Natural killer cell (primary cell): ENCODE measurements around the gene BSN. TPM values are rescaled to one million over a fixed set of nuclear protein-coding genes. Genes with fewer than 3 reads are reported as not detected.

ENCODE experiments used
- ATAC-seq, 3 donors: fragments of 150-1000 bp in 2 of 3; fragments of 200-7000 bp in 1 of 3; cut with Tn5 transposase; 1 replicate in 1 of 3; 2 replicates in 2 of 3; pipeline ENCODE4 v1.10.0; 2021; ENCODE audit warnings: mild to moderate bottlenecking in 2 of 3, moderate library complexity in 2 of 3
- DNase-seq, 2 donors: peaks; one replicate each; pipeline versions ENCODE4 v3.0.0 to v3.0.0-alpha.2; 2013 to 2021; ENCODE audit warnings: mixed read lengths in 1 of 2
- H3K27ac ChIP-seq: one replicate; pipeline ENCODE4 v1.5.1; 2013; ENCODE audit warnings: mild to moderate bottlenecking, low read length
- H3K27me3 ChIP-seq: one replicate; pipeline ENCODE4 v1.6.1; 2013; ENCODE audit warnings: low read length; ENCODE audit not compliant: control insufficient read depth, insufficient read depth
- H3K36me3 ChIP-seq: one replicate; pipeline ENCODE4 v1.6.1; 2013; ENCODE audit warnings: low read length; ENCODE audit not compliant: control insufficient read depth, insufficient read depth
- H3K4me1 ChIP-seq: one replicate; pipeline ENCODE4 v1.6.1; 2013; ENCODE audit warnings: low read length; ENCODE audit not compliant: control insufficient read depth, insufficient read depth
- H3K4me3 ChIP-seq: one replicate; pipeline ENCODE4 v1.5.1; 2013; ENCODE audit warnings: low read length
- H3K9me3 ChIP-seq: one replicate; pipeline ENCODE4 v1.6.1; 2013; ENCODE audit warnings: low read length; ENCODE audit not compliant: control insufficient read depth, insufficient read depth
- H3K27ac Mint-ChIP-seq, 2 donors: one replicate each; pipeline ENCODE4 v1.8.0; 2022; ENCODE audit warnings: mild to moderate bottlenecking in 2 of 2, mixed read lengths in 2 of 2, moderate library complexity in 1 of 2
- H3K27me3 Mint-ChIP-seq, 2 donors: one replicate each; pipeline ENCODE4 v1.8.0; 2022; ENCODE audit warnings: low read depth in 2 of 2, mixed read lengths in 2 of 2
- H3K36me3 Mint-ChIP-seq: one replicate; pipeline ENCODE4 v1.8.0; 2022; ENCODE audit warnings: mixed read lengths
- H3K4me1 Mint-ChIP-seq, 2 donors: one replicate each; pipeline ENCODE4 v1.8.0; 2022; ENCODE audit warnings: mixed read lengths in 2 of 2
- H3K4me3 Mint-ChIP-seq: one replicate; pipeline ENCODE4 v1.8.0; 2022; ENCODE audit warnings: mild to moderate bottlenecking, moderate library complexity, mixed read lengths
- H3K9me3 Mint-ChIP-seq, 2 donors: one replicate each; pipeline ENCODE4 v1.8.0; 2022; ENCODE audit warnings: mixed read lengths in 2 of 2
- CTCF ChIP-seq: fragments of 200-600 bp; IDR thresholded peaks from one replicate; pipeline ENCODE4 v1.8.0; 2022; ENCODE audit warnings: antibody characterized with exemption
- WGBS: methylation state at CpG from one replicate; pipeline ENCODE4 v1.1.7; 2013; ENCODE audit warnings: missing lambda C conversion rate; ENCODE audit not compliant: insufficient coverage; 5-methylcytosine and 5-hydroxymethylcytosine counted together
- intact Hi-C: fragments of 100-400 bp; cut with micrococcal nuclease; formaldehyde crosslinking; loops from one replicate; pipeline ENCODE4 v1.14.2; 2022
- total RNA-seq, 4 donors: library from RNA; stranded (reverse); fragments of 120-200 nt in 1 of 4; gene quantifications; one replicate each; pipeline versions ENCODE4 v1.2.3 to v1.2.4, GENCODE V29; 2013 to 2022

The BSN gene
- total RNA-seq, 3 donors from 2014 or later (not counting 1 experiment from before 2014, with no cell fraction given) = 0.33 to 0.41 (median 0.35) TPM

- no peaks in the 10 kb centered on the region for H3K36me3 Mint-ChIP-seq
- H3K9me3 Mint-ChIP-seq = no peaks in the 10 kb centered on the region
- Histone ChIP-seq H3K27ac (no peak overlapping the region), H3K27me3 (no peaks in the 10 kb centered on the region), H3K9me3 (no peaks in the 10 kb centered on the region), H3K36me3 (no peaks in the 10 kb centered on the region), H3K4me1 (peaks cover 47% of the 10 kb centered on the region), H3K4me3 (no peak overlapping the region)
- TF ChIP-seq CTCF = no peak
- H3K27me3 Mint-ChIP-seq = no peaks in the 10 kb centered on the region
- DNase-seq (no peak), ATAC-seq (no peak)
- 92% methylated on average over 13 of the region's 13 CpGs for WGBS
- H3K4me1 Mint-ChIP-seq = peaks cover 31 to 45% of the 10 kb centered on the region in 2 donors
- intact Hi-C loops = no loop called here
- peak overlapping the region in 1 of 2 donors; percentile 27 for H3K27ac Mint-ChIP-seq
- peak overlapping the region; percentile 56 for H3K4me3 Mint-ChIP-seq
Measured at GRCh38 chr3:49714728-49715550, 160.7 kb downstream of the BSN start.

DNA sequence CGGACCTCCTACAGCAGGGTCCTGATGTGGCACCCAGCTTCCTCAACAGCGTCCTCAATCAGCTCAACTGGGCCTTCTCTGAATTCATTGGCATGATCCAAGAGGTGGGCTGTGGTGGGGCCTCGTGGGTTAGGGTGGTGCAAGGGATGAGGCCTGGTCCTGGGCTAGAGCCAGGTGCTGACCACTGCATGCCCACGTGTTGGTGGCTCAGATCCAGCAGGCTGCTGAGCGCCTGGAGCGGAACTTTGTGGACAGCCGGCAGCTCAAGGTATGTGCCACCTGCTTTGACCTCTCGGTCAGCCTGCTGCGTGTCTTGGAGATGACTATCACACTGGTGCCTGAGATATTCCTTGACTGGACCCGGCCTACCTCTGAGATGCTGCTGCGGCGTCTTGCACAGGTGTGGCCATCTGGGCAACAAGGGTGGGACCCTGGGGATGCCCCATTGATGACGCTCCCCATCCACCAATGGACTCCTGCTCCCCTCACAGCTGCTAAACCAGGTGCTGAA is 161.4 kb downstream of the BSN start:
- intact Hi-C loops = no loop called here
- ATAC-seq (no peak), DNase-seq (no peak)
- Histone ChIP-seq H3K36me3 (no peaks in the 10 kb centered on the region), H3K4me3 (no peak overlapping the region), H3K27me3 (no peaks in the 10 kb centered on the region), H3K4me1 (peaks cover 53% of the 10 kb centered on the region), H3K9me3 (no peaks in the 10 kb centered on the region), H3K27ac (no peak overlapping the region)
- 82% methylated on average over 13 of the region's 13 CpGs for WGBS
- Mint-ChIP-seq H3K4me3 (peak overlapping the region; percentile 56), H3K27ac (no peak overlapping the region), H3K27me3 (no peaks in the 10 kb centered on the region), H3K36me3 (no peaks in the 10 kb centered on the region), H3K9me3 (no peaks in the 10 kb centered on the region), H3K4me1 (peaks cover 31 to 46% of the 10 kb centered on the region in 2 donors)
- TF ChIP-seq CTCF = no peak

DNA sequence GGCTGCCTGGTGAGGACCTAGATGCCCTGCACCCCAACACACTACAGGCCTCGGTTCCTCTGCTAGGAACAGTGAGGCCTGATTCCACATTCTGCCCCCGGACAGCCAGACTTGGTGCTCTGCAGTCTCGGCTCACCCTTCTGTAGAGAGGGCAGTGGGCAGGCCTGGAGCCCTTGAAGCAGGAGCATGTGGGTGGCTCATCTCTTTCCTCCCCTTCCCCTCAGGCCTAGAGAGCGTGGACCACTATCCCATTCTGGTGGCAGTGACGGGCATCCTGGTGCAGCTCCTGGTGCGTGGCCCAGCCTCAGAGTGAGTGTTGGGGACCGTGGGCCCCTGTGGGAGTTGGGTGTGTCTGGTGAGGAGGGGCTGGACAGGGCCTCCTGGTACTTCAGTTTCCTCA is 161.9 kb downstream of the BSN start:
- H3K4me1 ChIP-seq = peaks cover 48% of the 10 kb centered on the region
- H3K27ac Mint-ChIP-seq = no peak overlapping the region
- H3K27me3 ChIP-seq = no peaks in the 10 kb centered on the region
- peak overlapping the region; percentile 31 for H3K4me3 Mint-ChIP-seq
- TF ChIP-seq CTCF = no peak
- no peak for DNase-seq
- H3K9me3 ChIP-seq = no peaks in the 10 kb centered on the region
- no peaks in the 10 kb centered on the region for H3K36me3 Mint-ChIP-seq
- no peak for ATAC-seq
- H3K27ac ChIP-seq = no peak overlapping the region
- intact Hi-C loops = no loop called here
- WGBS = 94% methylated on average over 7 of the region's 7 CpGs
- H3K36me3 ChIP-seq = peaks cover under 1% of the 10 kb centered on the region
- H3K4me1 Mint-ChIP-seq = peaks cover 28 to 49% of the 10 kb centered on the region in 2 donors
- no peak overlapping the region for H3K4me3 ChIP-seq
- no peaks in the 10 kb centered on the region for H3K27me3 Mint-ChIP-seq
- no peaks in the 10 kb centered on the region for H3K9me3 Mint-ChIP-seq
